Adrenal gland (tissue), 5 donors: Measurements from ENCODE around the gene TPST1.

ENCODE experiments used
- POLR2A ChIP-seq, 2 donors: fragments of 450-650 bp; IDR thresholded peaks; one replicate each; pipeline ENCODE4 v1.6.1; 2017; ENCODE audit warnings: antibody characterized with exemption in 2 of 2, mild to moderate bottlenecking in 2 of 2, moderate library complexity in 1 of 2
- TF ChIP-seq, protein P1 (sequence below), 6 experiments: fragments of 450-650 bp in 4 of 6; fragments of 200-600 bp in 2 of 6; sonication (generic) in 1 of 6; IDR thresholded peaks; 1 replicate in 5 of 6; 2 replicates in 1 of 6; pipeline versions ENCODE4 v1.5.1 to v1.8.0; 2016 to 2021; ENCODE audit warnings: antibody characterized with exemption in 6 of 6, mild to moderate bottlenecking in 2 of 6, moderate library complexity in 1 of 6
- donor health status: DM: no; HTN: no; CAD: no.

DNA sequence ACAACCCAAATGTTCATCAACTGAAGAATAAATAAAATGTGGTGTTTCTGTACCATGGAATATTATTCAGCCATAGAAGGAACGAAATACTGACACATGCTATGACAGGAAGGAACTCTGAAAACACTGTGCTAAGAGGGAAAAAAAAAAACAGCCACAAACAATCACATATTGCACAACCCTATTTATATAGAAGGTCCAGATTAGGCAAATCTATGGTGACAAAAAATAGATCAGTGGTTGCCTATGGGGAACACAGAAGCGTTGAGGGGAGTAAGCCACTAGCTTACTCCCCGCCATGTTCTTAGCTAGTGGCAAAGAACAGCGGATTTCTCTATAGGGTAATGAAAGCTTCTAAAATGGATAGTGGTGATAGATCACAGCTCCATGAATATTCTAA lies 198.4 kb downstream of the TPST1 start:
- TF ChIP-seq, protein P1, sequence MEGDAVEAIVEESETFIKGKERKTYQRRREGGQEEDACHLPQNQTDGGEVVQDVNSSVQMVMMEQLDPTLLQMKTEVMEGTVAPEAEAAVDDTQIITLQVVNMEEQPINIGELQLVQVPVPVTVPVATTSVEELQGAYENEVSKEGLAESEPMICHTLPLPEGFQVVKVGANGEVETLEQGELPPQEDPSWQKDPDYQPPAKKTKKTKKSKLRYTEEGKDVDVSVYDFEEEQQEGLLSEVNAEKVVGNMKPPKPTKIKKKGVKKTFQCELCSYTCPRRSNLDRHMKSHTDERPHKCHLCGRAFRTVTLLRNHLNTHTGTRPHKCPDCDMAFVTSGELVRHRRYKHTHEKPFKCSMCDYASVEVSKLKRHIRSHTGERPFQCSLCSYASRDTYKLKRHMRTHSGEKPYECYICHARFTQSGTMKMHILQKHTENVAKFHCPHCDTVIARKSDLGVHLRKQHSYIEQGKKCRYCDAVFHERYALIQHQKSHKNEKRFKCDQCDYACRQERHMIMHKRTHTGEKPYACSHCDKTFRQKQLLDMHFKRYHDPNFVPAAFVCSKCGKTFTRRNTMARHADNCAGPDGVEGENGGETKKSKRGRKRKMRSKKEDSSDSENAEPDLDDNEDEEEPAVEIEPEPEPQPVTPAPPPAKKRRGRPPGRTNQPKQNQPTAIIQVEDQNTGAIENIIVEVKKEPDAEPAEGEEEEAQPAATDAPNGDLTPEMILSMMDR (IDR thresholded peaks at IDR 0.05), result no peak
- TF ChIP-seq POLR2A (IDR thresholded peaks at IDR 0.05), result no peak
